Endothelial cell of umbilical vein (primary cell): ENCODE results near the gene KIF20B. TPM values are rescaled to one million over a fixed set of nuclear protein-coding genes. Genes with fewer than 3 reads are reported as not detected.

Experiments used
- BruUV-seq: library from RNA; stranded (reverse); fragments of 400-500 nt; replicated peaks from 2 replicates; lab custom pipeline; 2021; lab: Mats Ljungman, UMichigan
- CTCF ChIA-PET: fragments of 300-600, 350-600 bp; sonication (Branson Sonifier 250); formaldehyde crosslinking; loops from one replicate; lab custom pipeline; 2021; ENCODE audit warnings: antibody characterized with exemption, inconsistent platforms; lab: Charles Lee
- POLR2A ChIA-PET: fragments of 300-600, 350-600 bp; sonication (Branson Sonifier 250); formaldehyde crosslinking; loops from one replicate; lab custom pipeline; 2021; ENCODE audit warnings: antibody characterized with exemption, inconsistent platforms; lab: Charles Lee
- DNase-seq: peaks from one replicate; pipeline ENCODE4 v3.0.0-alpha.2; 2011; ENCODE audit warnings: low read depth, low spot score
- FAIRE-seq: peaks from 2 replicates; lab custom pipeline; 2011; peaks lifted over from hg19 to GRCh38; lab: Jason Lieb, UNC
- H2AFZ ChIP-seq: 2 replicates; pipeline ENCODE4 v1.6.0; 2012; ENCODE audit warnings: low read depth, low read length, control low read depth, inconsistent platforms
- H3K27ac ChIP-seq: 2 replicates; pipeline ENCODE4 v1.5.1; 2011; ENCODE audit warnings: low read depth, mild to moderate bottlenecking, control low read depth, low read length, moderate library complexity; ENCODE audit not compliant: insufficient read depth
- H3K27me3 ChIP-seq, 2 experiments: 2 replicates each; pipeline versions ENCODE4 v1.6.0 to v1.6.1; 2011; ENCODE audit warnings: low read length in 2 of 2, mixed read lengths in 1 of 2; ENCODE audit not compliant: control insufficient read depth in 2 of 2, insufficient read depth in 2 of 2
- H3K36me3 ChIP-seq, 2 experiments: 2 replicates in 1 of 2; 3 replicates in 1 of 2; pipeline ENCODE4 v1.5.1; 2011; ENCODE audit warnings: low read length in 2 of 2, mild to moderate bottlenecking in 1 of 2, moderate library complexity in 1 of 2; ENCODE audit not compliant: control insufficient read depth in 2 of 2, insufficient read depth in 2 of 2; ENCODE audit errors: extremely low read depth in 1 of 2
- H3K4me1 ChIP-seq: 3 replicates; pipeline ENCODE4 v1.5.1; 2011; ENCODE audit warnings: mild to moderate bottlenecking, low read length; ENCODE audit not compliant: control insufficient read depth, insufficient read depth; ENCODE audit errors: extremely low read depth
- H3K4me2 ChIP-seq: 2 replicates; pipeline ENCODE4 v1.6.1; 2011; ENCODE audit warnings: low read length, control low read depth, mixed read lengths; ENCODE audit not compliant: insufficient read depth
- H3K4me3 ChIP-seq, 3 experiments: fragments of 200-600 bp in 1 of 3; sonication (generic), shearing (Covaris generic) in 1 of 3; replicated peaks in 1 of 3; 2 replicates each; pipeline ENCODE4 v1.5.1; 2011 to 2016; ENCODE audit warnings: control low read depth in 3 of 3, low read length in 3 of 3, mild to moderate bottlenecking in 2 of 3, inconsistent platforms in 1 of 3, low read depth in 1 of 3, moderate library complexity in 1 of 3; ENCODE audit not compliant: insufficient read depth in 1 of 3
- H3K79me2 ChIP-seq: 2 replicates; pipeline ENCODE4 v1.6.0; 2012; ENCODE audit warnings: low read length, inconsistent platforms; ENCODE audit not compliant: control insufficient read depth, insufficient read depth
- H3K9ac ChIP-seq: replicated peaks from 2 replicates; pipeline ENCODE3; 2011; ENCODE audit warnings: low read length, control low read depth; ENCODE audit not compliant: insufficient read depth; ENCODE audit errors: extremely low read depth
- H3K9me1 ChIP-seq: replicated peaks from 3 replicates; pipeline ENCODE4 v1.6.0; 2011; ENCODE audit warnings: mild to moderate bottlenecking, low read length; ENCODE audit not compliant: control insufficient read depth, insufficient read depth; ENCODE audit errors: extremely low read depth
- H3K9me3 ChIP-seq: replicated peaks from 2 replicates; pipeline ENCODE4 v1.5.1; 2012; ENCODE audit warnings: low read length, inconsistent platforms; ENCODE audit not compliant: control insufficient read depth, insufficient read depth
- H4K20me1 ChIP-seq: replicated peaks from 2 replicates; pipeline ENCODE3; 2011; ENCODE audit warnings: mild to moderate bottlenecking, low read length; ENCODE audit not compliant: control insufficient read depth, insufficient read depth; ENCODE audit errors: extremely low read depth
- EZH2 ChIP-seq: IDR thresholded peaks from 2 replicates; pipeline ENCODE4 v1.6.1; 2012; ENCODE audit warnings: borderline replicate concordance, low read depth, mild to moderate bottlenecking, moderate library complexity, low read length, inconsistent platforms; ENCODE audit not compliant: severe bottlenecking
- FOS ChIP-seq: IDR thresholded peaks from 2 replicates; pipeline ENCODE4 v1.6.1; 2011; ENCODE audit warnings: mild to moderate bottlenecking, low read length, moderate library complexity, borderline replicate concordance; ENCODE audit not compliant: insufficient read depth
- GATA2 ChIP-seq: IDR thresholded peaks from 2 replicates; pipeline ENCODE4 v1.7.0; 2011; ENCODE audit warnings: low read depth, mild to moderate bottlenecking, moderate library complexity, mixed read lengths, low read length; ENCODE audit not compliant: insufficient read length, insufficient read depth
- JUN ChIP-seq: IDR thresholded peaks from 2 replicates; pipeline ENCODE4 v1.6.1; 2011; ENCODE audit warnings: borderline replicate concordance, low read depth; ENCODE audit not compliant: insufficient read length, insufficient read depth
- MYC ChIP-seq: IDR thresholded peaks from one replicate; pipeline ENCODE4 v1.6.1; 2011; ENCODE audit warnings: mild to moderate bottlenecking, low read depth, low read length
- POLR2A ChIP-seq: IDR thresholded peaks from 2 replicates; pipeline ENCODE4 v1.6.1; 2012; ENCODE audit warnings: low read depth, mild to moderate bottlenecking, control low read depth, low read length
- POLR2AphosphoS5 ChIP-seq: IDR thresholded peaks from 2 replicates; pipeline ENCODE4 v1.6.1; 2012; ENCODE audit warnings: low read depth, mild to moderate bottlenecking, control low read depth, low read length, moderate library complexity; ENCODE audit not compliant: insufficient read depth
- dilution Hi-C: fragments of 300-500 bp; cut with MboI; formaldehyde crosslinking; loops from one replicate; pipeline ENCODE4 v1.15.0; 2019; ENCODE audit warnings: low sequenced_read_pairs; ENCODE audit not compliant: extremely low pct_ligation_motif_present
- intact Hi-C: fragments of 100-400 bp; cut with micrococcal nuclease; formaldehyde crosslinking; loops from one replicate; pipeline ENCODE4 v1.10.0; 2022
- polyA plus RNA-seq, 4 experiments: library from polyadenylated mRNA; depleted of rRNA in 3 of 4; stranded (reverse) in 3 of 4; unstranded in 1 of 4; fragments of >200 nt; gene quantifications; 2 replicates each; pipeline versions ENCODE4 v1.2.1 to v1.2.3, GENCODE V29; 2011 to 2012; ENCODE audit warnings: missing spikeins in 1 of 4
- total RNA-seq: library from RNA; stranded (reverse); gene quantifications from 2 replicates; pipeline ENCODE4 v1.2.3, GENCODE V29; 2021
- TF ChIP-seq, protein P1 (sequence below): IDR thresholded peaks from 2 replicates; pipeline ENCODE4 v1.6.1; 2011; ENCODE audit not compliant: insufficient read depth, insufficient read length
- TF ChIP-seq, protein P2 (sequence below), 2 donors: IDR thresholded peaks; 1 replicate in 1 of 2; 2 replicates in 1 of 2; pipeline ENCODE4 v1.5.1; 2011; ENCODE audit warnings: low read length in 2 of 2, mild to moderate bottlenecking in 2 of 2, moderate library complexity in 2 of 2, control low read depth in 1 of 2, inconsistent platforms in 1 of 2, low read depth in 1 of 2; ENCODE audit not compliant: insufficient read depth in 1 of 2; ENCODE audit errors: extremely low read depth in 1 of 2

Gene KIF20B
- total and polyA plus RNA-seq, 2 donors (not counting 3 experiments of a cell fraction or from before 2014, with no cell fraction given) = 2.6 to 39.7 TPM

DNA sequence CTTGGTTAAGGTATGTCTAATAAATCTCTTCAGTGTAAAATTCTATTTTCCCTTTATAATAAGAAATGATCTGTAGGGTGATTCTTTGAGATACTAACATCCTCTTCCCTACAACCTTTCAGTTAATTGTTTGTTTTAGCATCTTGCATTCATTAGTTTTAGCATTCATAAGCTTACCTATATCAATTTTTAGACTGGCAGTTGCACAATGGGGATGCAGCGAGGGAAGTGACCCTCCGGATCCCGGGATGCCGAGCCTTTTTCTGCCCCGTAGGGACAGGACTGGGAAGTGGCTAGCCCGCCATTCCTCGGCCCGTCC, 508 bp upstream of the KIF20B start:
- intact Hi-C loops = loop anchor here (1.0 to 10.0 kb wide), 5 partner anchors 57 to 426 kb away; no protein-coding TSS in a partner anchor
- no peaks in the 10 kb centered on the region for H4K20me1 ChIP-seq
- DNase-seq (no peak), FAIRE-seq (no peak)
- ChIA-PET CTCF (interaction anchor here (0.8 to 1.6 kb wide), 11 partner anchors 10 to 282 kb away, joined by 3 to 8 read pairs (median 4); no protein-coding TSS in a partner anchor), POLR2A (interaction anchor here (0.7 to 1.5 kb wide), 3 partner anchors 26 to 57 kb away, joined by 3 to 7 read pairs (median 3); no protein-coding TSS in a partner anchor)
- BruUV-seq = TSS peak; percentile 92
- dilution Hi-C loops = no loop called here
- TF ChIP-seq, protein P1, sequence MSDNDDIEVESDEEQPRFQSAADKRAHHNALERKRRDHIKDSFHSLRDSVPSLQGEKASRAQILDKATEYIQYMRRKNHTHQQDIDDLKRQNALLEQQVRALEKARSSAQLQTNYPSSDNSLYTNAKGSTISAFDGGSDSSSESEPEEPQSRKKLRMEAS = no peak
- TF ChIP-seq EZH2 (no peak), MYC (no peak), GATA2 (no peak), FOS (no peak), POLR2AphosphoS5 (no peak), POLR2A (no peak), JUN (no peak)
- TF ChIP-seq, protein P2, sequence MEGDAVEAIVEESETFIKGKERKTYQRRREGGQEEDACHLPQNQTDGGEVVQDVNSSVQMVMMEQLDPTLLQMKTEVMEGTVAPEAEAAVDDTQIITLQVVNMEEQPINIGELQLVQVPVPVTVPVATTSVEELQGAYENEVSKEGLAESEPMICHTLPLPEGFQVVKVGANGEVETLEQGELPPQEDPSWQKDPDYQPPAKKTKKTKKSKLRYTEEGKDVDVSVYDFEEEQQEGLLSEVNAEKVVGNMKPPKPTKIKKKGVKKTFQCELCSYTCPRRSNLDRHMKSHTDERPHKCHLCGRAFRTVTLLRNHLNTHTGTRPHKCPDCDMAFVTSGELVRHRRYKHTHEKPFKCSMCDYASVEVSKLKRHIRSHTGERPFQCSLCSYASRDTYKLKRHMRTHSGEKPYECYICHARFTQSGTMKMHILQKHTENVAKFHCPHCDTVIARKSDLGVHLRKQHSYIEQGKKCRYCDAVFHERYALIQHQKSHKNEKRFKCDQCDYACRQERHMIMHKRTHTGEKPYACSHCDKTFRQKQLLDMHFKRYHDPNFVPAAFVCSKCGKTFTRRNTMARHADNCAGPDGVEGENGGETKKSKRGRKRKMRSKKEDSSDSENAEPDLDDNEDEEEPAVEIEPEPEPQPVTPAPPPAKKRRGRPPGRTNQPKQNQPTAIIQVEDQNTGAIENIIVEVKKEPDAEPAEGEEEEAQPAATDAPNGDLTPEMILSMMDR (IDR thresholded peaks at IDR 0.05; ENCODE audit: extremely low read depth in 1 of 2, insufficient read depth in 1 of 2, low read depth in 1 of 2, low read length in 2 of 2) = no peak
- peak overlapping the region; percentile 90 for H2AFZ ChIP-seq
- peak overlapping the region; percentile 52 for H3K9ac ChIP-seq
- H3K79me2 ChIP-seq = peaks cover 44% of the 10 kb centered on the region
- peak overlapping the region; percentile 96 for H3K4me2 ChIP-seq
- H3K9me3 ChIP-seq = no peaks in the 10 kb centered on the region
- no peaks in the 10 kb centered on the region for H3K27me3 ChIP-seq
- H3K4me1 ChIP-seq = peaks cover 20% of the 10 kb centered on the region
- H3K4me3 ChIP-seq = peak overlapping the region; percentile 65 to 93 (median 82)
- H3K9me1 ChIP-seq = no peaks in the 10 kb centered on the region
- no peaks in the 10 kb centered on the region for H3K36me3 ChIP-seq
- H3K27ac ChIP-seq = peak overlapping the region; percentile 54
